HG02973 (cell line): ENCODE results near the gene IL19.
"Not testable (repeated sequence)": the region's sequence is repeated elsewhere in the genome, so short reads cannot be mapped to it uniquely, and the experiment has no call there.

Experiments
- ATAC-seq: cut with Tn5 transposase; IDR thresholded peaks from one replicate; pipeline ENCODE4 v1.9.1; 2021; ENCODE audit warnings: moderate library complexity; ENCODE audit not compliant: unreplicated experiment

Gene IL19

GRCh38 chr1:206852662-206853061 is 82.1 kb downstream of the IL19 start:
- ATAC-seq: not testable (repeated sequence)

DNA sequence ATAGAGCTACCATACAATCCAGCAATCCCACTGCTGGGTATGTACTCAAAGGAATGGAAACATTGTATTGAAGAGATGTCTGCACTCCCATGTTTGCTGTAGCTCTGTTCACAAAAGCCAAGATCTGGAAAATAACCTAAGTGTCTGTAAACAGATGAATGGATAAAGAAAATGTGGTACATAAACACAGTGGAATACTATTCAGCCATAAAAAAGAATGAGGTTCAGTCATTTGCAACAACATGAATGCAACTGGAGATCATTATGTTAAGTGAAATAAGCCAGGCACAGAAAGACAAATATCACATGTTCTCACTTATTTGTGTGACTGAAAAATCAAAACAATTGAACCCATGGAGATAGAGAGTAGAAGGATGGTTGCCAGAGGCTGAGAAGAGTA is 83.1 kb downstream of the IL19 start:
- not testable (repeated sequence) for ATAC-seq

DNA sequence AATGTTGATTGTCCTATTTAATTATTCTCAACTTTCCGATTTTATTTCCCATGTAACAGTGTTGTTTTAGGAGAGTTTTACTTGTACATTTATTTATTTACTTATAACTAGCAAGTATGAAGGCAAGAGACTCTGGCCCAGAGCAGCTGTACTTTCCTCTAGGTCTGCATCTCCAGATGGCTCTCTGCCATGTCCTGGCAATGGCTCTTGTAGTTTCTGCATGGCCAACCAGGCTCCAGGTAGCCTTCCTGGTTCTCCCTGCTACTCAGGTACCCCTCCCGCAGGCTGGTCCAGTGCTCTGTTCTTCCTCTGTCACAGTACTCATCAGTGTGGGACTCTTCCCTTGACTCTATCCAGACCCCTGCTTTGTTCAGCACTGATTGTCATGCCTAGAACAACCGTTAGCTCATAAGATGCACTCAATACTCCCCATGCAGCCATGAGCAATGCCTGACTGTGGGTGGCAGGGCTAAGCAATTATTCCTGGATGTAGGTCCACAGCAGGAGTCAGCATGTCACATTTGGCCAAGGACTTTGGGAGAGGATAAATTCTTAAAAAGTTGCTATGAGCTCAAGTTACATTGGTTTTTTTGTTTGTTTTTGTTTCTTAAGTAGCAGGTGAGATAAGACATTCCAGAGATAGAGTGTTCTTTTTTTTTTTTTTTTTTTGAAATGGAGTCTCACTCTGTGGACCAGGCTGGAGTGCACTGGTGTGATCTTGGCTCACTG is 84.0 kb downstream of the IL19 start:
- no peak for ATAC-seq

- ATAC-seq: no peak
Measured at GRCh38 chr1:206855859-206856258, 85.3 kb downstream of the IL19 start.

DNA sequence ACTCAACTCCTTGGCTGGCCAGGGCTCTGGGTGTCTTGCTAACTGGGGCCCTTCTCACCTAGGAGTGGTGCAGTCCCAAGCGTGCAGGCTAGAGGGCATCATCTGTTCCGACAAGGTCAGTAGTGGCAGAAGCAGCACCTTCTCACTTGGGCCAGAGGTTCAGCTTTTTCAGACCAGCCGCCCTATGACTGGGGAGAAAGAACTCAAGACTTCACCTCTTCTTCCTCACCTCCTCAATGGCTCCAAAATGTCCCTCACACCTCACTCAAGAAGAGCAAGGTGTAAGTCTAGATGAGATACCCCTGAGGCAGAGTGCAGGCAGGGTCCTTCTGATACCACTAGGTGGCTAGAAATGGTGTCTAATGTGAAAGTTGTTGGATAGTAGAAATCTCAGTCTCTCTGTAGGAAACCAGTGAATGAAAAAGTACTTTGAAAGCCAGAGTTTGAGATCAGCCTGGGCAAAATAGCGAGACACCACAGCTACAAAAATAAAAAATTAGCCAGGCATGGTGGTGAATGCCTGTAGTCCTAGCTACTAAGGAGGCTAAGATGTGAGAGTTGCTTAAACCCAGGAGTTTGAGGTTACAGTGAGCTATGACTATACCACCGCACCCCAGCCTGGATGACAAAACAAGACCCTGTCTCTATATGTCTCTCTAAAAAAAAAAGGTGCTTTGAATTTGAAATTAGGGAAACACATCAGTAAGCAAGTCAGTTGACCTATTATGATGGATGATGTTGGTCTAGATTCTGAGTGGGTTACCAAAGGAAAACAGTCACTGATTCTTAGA is 86.3 kb downstream of the IL19 start:
- no peak for ATAC-seq

GRCh38 chr1:206859082-206859521 is 88.5 kb downstream of the IL19 start:
- ATAC-seq: no peak

DNA sequence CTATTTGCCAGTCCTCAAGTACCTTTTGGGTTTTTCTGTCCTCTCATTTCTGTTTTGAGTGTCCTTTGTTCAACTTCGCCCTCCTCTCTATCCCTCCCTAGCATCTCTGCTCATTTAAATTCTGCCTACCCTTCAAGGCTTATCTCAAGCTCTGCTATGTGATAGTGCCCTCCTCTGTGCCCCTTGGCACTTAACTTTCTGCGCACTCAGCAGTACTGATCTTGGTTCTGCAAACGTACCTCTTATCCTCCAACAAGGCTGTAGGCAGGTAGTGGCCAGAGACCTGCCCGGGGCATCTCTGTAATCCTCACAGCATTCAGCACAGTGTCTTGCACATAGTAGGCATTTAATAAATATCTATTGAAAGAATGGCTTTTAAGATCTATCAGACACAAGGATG is 89.6 kb downstream of the IL19 start:
- ATAC-seq: no peak

GRCh38 chr1:206863266-206863665 is 92.7 kb downstream of the IL19 start:
- no peak for ATAC-seq

GRCh38 chr1:206864939-206865671 is 94.5 kb downstream of the IL19 start, which contains the start of gene IL20:
Gene IL20 (plus strand): TSS chr1:206865623. CDS start chr1:206865853, 230 bp downstream.
- no peak for ATAC-seq

GRCh38 chr1:206866062-206866461 is 95.5 kb downstream of the IL19 start:
- ATAC-seq: no peak

DNA sequence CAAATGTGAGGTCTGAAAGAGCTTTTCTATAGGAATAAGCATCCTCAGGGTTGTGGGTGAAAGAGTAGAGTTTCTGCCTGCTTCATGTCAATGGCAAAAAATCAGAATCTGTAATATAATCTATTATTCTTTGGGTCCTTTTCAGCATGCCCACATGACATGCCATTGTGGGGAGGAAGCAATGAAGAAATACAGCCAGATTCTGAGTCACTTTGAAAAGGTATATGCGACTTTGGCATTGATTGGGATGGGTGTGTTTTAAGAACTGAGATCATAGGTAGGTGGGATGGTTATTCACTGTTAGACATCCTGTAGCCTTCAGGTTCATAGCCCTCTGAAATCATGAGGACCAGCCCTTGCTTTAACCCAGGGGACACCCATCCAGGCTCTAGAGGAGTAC is 96.7 kb downstream of the IL19 start:
- no peak for ATAC-seq

DNA sequence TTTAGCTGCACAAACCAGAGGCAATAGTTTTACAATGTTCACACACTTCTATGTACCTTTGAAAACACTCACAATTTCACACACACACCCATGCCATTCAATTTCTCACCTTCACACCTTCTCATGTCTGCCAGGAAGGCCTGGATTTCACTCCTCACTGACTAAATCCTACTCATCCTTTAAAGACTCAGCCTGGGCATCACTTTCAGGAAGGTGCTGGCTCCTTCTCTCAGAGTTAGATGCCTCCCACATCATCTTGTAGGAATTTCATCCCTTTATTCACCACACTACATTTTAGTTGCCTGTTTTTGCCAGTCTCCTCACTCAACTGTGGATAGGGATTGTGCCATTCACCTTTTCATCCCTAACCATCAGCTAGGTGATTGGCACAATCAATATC is 97.1 kb downstream of the IL19 start:
- ATAC-seq: no peak

- ATAC-seq: no peak
Measured at GRCh38 chr1:206868264-206868663, 97.7 kb downstream of the IL19 start.

- ATAC-seq: no peak
Measured at GRCh38 chr1:206872139-206872538, 101.6 kb downstream of the IL19 start.

DNA sequence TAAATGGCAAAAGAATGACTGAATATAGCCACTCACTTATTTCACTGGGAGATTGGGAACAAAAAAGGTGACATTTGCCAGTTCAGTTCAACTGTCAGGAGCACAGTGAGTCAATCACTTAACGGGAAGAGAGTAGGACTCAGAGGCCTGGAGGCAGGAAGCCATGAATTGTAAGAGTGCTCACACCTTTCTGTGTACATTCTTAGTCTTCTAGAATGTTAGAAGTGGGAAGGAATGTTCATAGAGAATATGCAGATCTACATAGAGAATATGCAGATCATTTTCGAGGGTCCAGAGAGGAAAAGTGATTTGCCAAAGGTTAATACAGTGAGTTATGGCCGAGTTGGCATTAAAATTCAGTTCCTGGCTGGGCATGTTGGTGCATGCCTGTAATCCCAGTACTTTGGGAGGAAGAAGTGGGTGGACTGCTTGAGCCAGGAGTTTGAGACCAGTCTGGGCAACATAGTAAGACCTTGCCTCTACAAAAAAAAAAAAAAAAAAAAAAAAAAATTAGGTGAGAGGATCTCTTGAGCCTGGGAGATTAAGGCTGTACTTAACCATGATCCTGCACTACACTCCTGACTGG is 103.1 kb downstream of the IL19 start:
- no peak for ATAC-seq

DNA sequence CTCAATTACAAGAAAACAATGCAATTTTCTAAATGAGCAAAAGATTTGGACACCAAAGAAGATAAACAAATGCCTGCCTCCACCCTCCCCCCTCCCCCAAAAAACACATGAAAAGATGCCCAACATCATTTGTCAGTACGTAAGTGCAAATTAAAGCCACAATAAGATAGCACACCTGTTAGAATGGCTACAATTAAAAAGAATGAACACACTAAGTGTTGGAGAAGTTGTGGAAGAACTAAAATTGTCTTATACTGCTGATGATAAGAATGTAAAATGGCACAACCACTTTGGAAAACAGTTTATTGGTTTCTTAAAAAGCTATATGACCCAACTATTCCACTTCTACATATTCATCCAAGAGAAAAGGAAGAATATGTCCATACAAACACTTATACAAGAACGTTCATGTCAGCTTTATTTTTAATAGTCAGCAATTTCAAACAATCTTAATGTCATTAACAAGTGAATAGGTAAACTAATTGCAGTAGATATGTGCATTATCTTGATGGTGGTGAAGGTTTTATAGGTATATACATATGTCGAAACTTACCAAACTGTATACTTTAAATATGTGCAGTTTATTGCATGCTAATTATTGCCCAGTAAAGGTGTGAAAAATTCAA is 105.3 kb downstream of the IL19 start:
- ATAC-seq: no peak

DNA sequence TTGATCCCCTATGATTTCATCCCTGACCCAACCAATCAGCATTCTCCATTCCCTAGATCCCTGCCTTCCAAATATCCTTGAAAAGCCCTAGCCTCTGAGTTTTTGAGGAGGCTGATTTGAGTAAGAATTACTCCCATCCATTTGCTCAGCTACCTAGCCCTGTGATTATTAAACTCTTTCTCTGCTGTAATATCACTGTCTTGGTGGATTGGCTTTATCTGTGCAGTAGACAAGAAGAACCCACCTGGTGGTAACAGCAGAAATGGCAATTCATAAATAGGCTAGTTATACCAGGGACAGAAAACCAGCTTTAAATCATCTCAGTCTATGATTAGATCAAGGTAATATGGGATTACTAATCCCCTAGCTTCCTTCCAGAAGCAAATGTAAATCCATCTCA is 107.9 kb downstream of the IL19 start:
- ATAC-seq: no peak

DNA sequence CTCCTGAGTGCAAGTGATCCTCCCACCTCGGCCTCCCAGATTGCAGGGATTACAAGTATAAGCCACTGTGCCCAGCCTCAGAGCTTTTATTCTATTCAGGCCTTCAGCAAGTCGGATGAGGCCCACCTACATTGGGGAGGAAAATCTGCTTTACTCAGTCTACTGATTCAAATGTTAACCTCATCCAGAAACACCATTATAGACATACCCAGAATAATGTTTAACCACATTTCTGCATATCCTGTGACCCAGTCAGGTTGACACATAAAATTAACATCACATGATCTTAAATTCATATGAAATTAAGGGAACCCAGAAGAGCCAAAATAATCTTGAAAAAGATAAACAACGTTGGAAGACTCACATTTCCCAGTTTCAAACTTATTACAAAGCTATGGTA is 109.7 kb downstream of the IL19 start:
- no peak for ATAC-seq

- ATAC-seq: no peak
Measured at GRCh38 chr1:206882555-206882954, 112.0 kb downstream of the IL19 start.

- no peak for ATAC-seq
Measured at GRCh38 chr1:206883160-206883559, 112.6 kb downstream of the IL19 start.

- ATAC-seq: no peak
Measured at GRCh38 chr1:206883876-206884275, 113.3 kb downstream of the IL19 start.
